SK-N-SH treated with all-trans-retinoic acid at 6 μM for 48 hours (cell line): Measurements from ENCODE around the gene TBX18.

Source experiments
- ATAC-seq: fragments of 200-7000 bp; cut with Tn5 transposase; 3 replicates; pipeline ENCODE4 v1.9.1; 2020; ENCODE audit warnings: mild to moderate bottlenecking, moderate library complexity
- ARNTL ChIP-seq: fragments of 450-650 bp; formaldehyde crosslinking; IDR thresholded peaks from 2 replicates; pipeline ENCODE4 v1.5.0; 2020; ENCODE audit warnings: low read depth, mild to moderate bottlenecking, moderate library complexity, borderline replicate concordance
- CSDC2 ChIP-seq: fragments of 250-450 bp; sonication (Bioruptor Pico); IDR thresholded peaks from 2 replicates; pipeline ENCODE4 v1.5.0; 2020; ENCODE audit warnings: mild to moderate bottlenecking, moderate library complexity
- CSRNP3 ChIP-seq: fragments of 250-450 bp; sonication (Bioruptor Pico); IDR thresholded peaks from 2 replicates; pipeline ENCODE4 v1.5.1; 2021; ENCODE audit warnings: mild to moderate bottlenecking, moderate library complexity
- ESRRG ChIP-seq: fragments of 250-450 bp; sonication (Bioruptor Pico); IDR thresholded peaks from 2 replicates; pipeline ENCODE4 v1.6.1; 2021; ENCODE audit warnings: mild to moderate bottlenecking
- GLIS3 ChIP-seq: fragments of 250-450 bp; sonication (Bioruptor Pico); IDR thresholded peaks from 2 replicates; pipeline ENCODE4 v1.5.0; 2020; ENCODE audit warnings: mild to moderate bottlenecking, moderate library complexity
- ISL1 ChIP-seq: fragments of 250-450 bp; sonication (Bioruptor Pico); IDR thresholded peaks from 2 replicates; pipeline ENCODE4 v2.1.2; 2022; ENCODE audit warnings: mild to moderate bottlenecking, moderate library complexity
- OSR1 ChIP-seq: fragments of 250-450 bp; sonication (Bioruptor Pico); IDR thresholded peaks from 2 replicates; pipeline ENCODE4 v1.8.0; 2022; ENCODE audit warnings: moderate library complexity, mild to moderate bottlenecking, inconsistent platforms
- PATZ1 ChIP-seq: fragments of 250-450 bp; sonication (Bioruptor Pico); IDR thresholded peaks from 2 replicates; pipeline ENCODE4 v1.8.0; 2020; ENCODE audit warnings: mild to moderate bottlenecking, moderate library complexity, borderline replicate concordance
- RARB ChIP-seq: fragments of 250-450 bp; sonication (Bioruptor Pico); IDR thresholded peaks from 2 replicates; pipeline ENCODE4 v1.8.0; 2021; ENCODE audit warnings: mild to moderate bottlenecking, moderate library complexity
- TCF4 ChIP-seq: fragments of 250-450 bp; sonication (Bioruptor Pico); IDR thresholded peaks from 2 replicates; pipeline ENCODE4 v1.8.0; 2021; ENCODE audit warnings: mild to moderate bottlenecking, moderate library complexity, borderline replicate concordance
- TOX ChIP-seq: fragments of 250-450 bp; sonication (Bioruptor Pico); IDR thresholded peaks from 2 replicates; pipeline ENCODE4 v1.8.0; 2021; ENCODE audit warnings: mild to moderate bottlenecking, moderate library complexity, borderline replicate concordance
- TSHZ2 ChIP-seq: fragments of 250-450 bp; sonication (Bioruptor Pico); IDR thresholded peaks from 2 replicates; pipeline ENCODE4 v1.5.0; 2020; ENCODE audit warnings: mild to moderate bottlenecking, moderate library complexity
- ZC3H10 ChIP-seq: fragments of 250-450 bp; sonication (Bioruptor Pico); IDR thresholded peaks from 2 replicates; pipeline ENCODE4 v1.5.1; 2021; ENCODE audit warnings: mild to moderate bottlenecking, moderate library complexity
- ZFP3 ChIP-seq: fragments of 250-450 bp; sonication (Bioruptor Pico); IDR thresholded peaks from 2 replicates; pipeline ENCODE4 v1.5.0; 2020; ENCODE audit warnings: mild to moderate bottlenecking, moderate library complexity
- ZFP30 ChIP-seq: fragments of 450-650 bp; formaldehyde crosslinking; IDR thresholded peaks from 2 replicates; pipeline ENCODE4 v1.5.0; 2022; ENCODE audit warnings: mild to moderate bottlenecking, moderate library complexity
- ZNF565 ChIP-seq: fragments of 450-650 bp; formaldehyde crosslinking; conservative IDR thresholded peaks from 2 replicates; pipeline ENCODE4 v1.5.0; 2020; ENCODE audit warnings: low read depth, mild to moderate bottlenecking, moderate library complexity
- ZNF70 ChIP-seq: fragments of 450-650 bp; formaldehyde crosslinking; IDR thresholded peaks from 2 replicates; pipeline ENCODE4 v1.5.0; 2020; ENCODE audit warnings: mild to moderate bottlenecking, moderate library complexity
- ZNF8 ChIP-seq: fragments of 450-650 bp; formaldehyde crosslinking; IDR thresholded peaks from 2 replicates; pipeline ENCODE4 v1.5.0; 2020; ENCODE audit warnings: mild to moderate bottlenecking, moderate library complexity
- TF ChIP-seq, protein P1 (sequence below): fragments of 250-450 bp; sonication (Bioruptor Pico); IDR thresholded peaks from 2 replicates; pipeline ENCODE4 v1.5.1; 2020; ENCODE audit warnings: low read depth, mild to moderate bottlenecking, moderate library complexity
- TF ChIP-seq, protein P2 (sequence below): fragments of 250-450 bp; sonication (Bioruptor Pico); IDR thresholded peaks from 2 replicates; pipeline ENCODE4 v1.8.0; 2021; ENCODE audit warnings: low read depth, mild to moderate bottlenecking, moderate library complexity, borderline replicate concordance

The TBX18 gene

DNA sequence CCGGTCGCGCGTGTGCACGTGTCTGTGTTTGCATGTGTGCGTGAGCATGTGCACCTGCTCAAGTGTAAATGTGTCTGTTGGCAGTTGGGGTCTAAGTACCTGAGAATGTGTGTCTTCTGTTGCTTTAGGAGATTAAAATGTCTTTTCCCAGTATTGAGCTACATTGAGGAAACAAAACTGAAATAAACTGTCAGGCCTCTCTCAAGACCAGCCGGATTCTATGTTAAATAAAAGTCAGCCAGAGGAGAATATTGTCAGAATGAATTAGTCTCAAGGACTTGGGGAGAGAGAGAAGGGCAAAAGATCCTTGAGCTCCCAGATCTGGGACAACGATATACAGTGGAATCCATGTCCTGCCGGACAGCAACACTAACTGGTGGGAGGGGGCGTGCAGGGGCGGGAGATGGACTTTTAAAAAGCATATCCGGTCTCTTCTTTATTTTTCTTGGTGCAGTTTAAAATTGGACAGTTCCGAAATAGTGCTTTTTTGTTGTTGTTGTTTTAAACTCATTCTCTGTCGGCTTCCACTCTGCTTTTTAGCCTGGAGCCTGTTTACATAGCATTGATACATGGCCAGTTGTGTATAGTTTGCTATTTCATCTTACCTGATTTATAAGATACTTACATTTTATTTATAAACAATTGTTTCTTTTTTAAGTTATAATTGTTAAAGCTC, 3.3 kb upstream of the TBX18 start:
- TF ChIP-seq ARNTL (no peak), ZNF565 (CRISPR knock-in tag) (no peak), ZFP3 (CRISPR knock-in tag) (no peak), TCF4 (CRISPR knock-in tag) (no peak), ZFP30 (CRISPR knock-in tag) (no peak), ZNF70 (no peak), TSHZ2 (CRISPR knock-in tag) (no peak), OSR1 (CRISPR knock-in tag) (no peak), GLIS3 (CRISPR knock-in tag) (no peak), CSRNP3 (CRISPR knock-in tag) (no peak), ZC3H10 (CRISPR knock-in tag) (no peak), ESRRG (no peak), TOX (CRISPR knock-in tag) (no peak), ISL1 (CRISPR knock-in tag) (no peak), RARB (CRISPR knock-in tag) (no peak)
- TF ChIP-seq, protein P1, sequence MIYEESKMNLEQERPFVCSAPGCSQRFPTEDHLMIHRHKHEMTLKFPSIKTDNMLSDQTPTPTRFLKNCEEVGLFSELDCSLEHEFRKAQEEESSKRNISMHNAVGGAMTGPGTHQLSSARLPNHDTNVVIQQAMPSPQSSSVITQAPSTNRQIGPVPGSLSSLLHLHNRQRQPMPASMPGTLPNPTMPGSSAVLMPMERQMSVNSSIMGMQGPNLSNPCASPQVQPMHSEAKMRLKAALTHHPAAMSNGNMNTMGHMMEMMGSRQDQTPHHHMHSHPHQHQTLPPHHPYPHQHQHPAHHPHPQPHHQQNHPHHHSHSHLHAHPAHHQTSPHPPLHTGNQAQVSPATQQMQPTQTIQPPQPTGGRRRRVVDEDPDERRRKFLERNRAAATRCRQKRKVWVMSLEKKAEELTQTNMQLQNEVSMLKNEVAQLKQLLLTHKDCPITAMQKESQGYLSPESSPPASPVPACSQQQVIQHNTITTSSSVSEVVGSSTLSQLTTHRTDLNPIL (CRISPR knock-in tag): no peak
- TF ChIP-seq, protein P2, sequence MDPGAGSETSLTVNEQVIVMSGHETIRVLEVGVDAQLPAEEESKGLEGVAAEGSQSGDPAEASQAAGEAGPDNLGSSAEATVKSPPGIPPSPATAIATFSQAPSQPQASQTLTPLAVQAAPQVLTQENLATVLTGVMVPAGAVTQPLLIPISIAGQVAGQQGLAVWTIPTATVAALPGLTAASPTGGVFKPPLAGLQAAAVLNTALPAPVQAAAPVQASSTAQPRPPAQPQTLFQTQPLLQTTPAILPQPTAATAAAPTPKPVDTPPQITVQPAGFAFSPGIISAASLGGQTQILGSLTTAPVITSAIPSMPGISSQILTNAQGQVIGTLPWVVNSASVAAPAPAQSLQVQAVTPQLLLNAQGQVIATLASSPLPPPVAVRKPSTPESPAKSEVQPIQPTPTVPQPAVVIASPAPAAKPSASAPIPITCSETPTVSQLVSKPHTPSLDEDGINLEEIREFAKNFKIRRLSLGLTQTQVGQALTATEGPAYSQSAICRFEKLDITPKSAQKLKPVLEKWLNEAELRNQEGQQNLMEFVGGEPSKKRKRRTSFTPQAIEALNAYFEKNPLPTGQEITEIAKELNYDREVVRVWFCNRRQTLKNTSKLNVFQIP (CRISPR knock-in tag): no peak
- ATAC-seq: no peak

DNA sequence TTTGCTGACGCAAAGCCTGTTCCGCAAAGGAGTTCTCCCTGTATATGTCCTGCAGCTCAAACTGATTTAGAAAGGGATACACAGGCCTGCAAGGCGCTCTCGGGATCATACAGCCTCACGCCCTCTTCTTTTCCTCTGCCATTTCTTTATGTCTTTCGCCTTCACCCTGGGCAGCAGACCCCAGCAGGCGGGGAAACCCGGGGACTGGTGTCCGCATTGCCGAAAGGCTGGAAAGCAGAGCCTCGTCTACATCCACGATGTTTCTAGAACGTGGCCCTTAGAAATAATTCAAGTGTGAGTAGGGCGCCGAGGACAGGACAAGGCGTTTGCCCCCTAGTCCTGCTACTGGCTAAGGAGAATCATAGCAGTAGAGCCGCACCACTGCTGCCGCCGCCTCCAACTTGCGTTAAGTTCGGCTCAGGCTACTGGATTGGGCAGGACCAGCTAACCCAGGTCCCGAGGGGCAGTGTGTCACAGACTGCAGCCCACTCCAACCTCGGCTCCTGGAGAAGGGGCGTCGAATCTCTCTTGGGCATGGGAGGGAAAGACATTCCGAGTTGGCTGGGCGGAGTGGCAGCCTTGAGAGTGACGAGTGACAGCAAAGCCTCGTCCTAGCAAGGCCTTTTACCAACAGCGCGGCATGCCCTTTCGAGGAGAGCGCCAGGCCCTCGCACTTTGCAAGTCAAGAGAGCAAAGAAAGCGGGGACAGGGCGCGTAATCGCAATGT, 2.6 kb upstream of the TBX18 start:
- no peak for TF ChIP-seq ZNF565 (CRISPR knock-in tag)
- TF ChIP-seq ZNF70: no peak
- TF ChIP-seq ARNTL: no peak
- TF ChIP-seq, protein P2 (CRISPR knock-in tag): no peak
- TF ChIP-seq GLIS3 (CRISPR knock-in tag): no peak
- TF ChIP-seq ZFP30 (CRISPR knock-in tag): no peak
- no peak for TF ChIP-seq ESRRG
- TF ChIP-seq, all 23 proteins: peak for 0
- ATAC-seq: no peak

GRCh38 chr6:84766118-84766798, 1.9 kb upstream of the TBX18 start:
- ATAC-seq: no peak
- TF ChIP-seq ISL1 (CRISPR knock-in tag) (no peak), ZFP3 (CRISPR knock-in tag) (no peak), RARB (CRISPR knock-in tag) (no peak), ZFP30 (CRISPR knock-in tag) (no peak), ESRRG (no peak), GLIS3 (CRISPR knock-in tag) (no peak), TOX (CRISPR knock-in tag) (no peak), PATZ1 (CRISPR knock-in tag) (no peak), ZNF70 (no peak), CSDC2 (no peak), ZNF8 (CRISPR knock-in tag) (no peak), CSRNP3 (CRISPR knock-in tag) (no peak)
- TF ChIP-seq, protein P2 (CRISPR knock-in tag): no peak
